WTC11 (cell line): ENCODE data around the gene CCDC195.

Experiments
- CBFB ChIP-seq: sonication (generic); formaldehyde crosslinking; IDR thresholded peaks from 2 replicates; pipeline ENCODE4 v1.8.1; 2022; ENCODE audit warnings: mild to moderate bottlenecking, low read depth, missing genetic modification reagents
- E2F1 ChIP-seq: sonication (generic); formaldehyde crosslinking; IDR thresholded peaks from 2 replicates; pipeline ENCODE4 v1.8.0; 2022; ENCODE audit warnings: mild to moderate bottlenecking, missing genetic modification reagents
- ESRRA ChIP-seq: sonication (generic); formaldehyde crosslinking; IDR thresholded peaks from 2 replicates; pipeline ENCODE4 v1.8.1; 2022; ENCODE audit warnings: mild to moderate bottlenecking, missing genetic modification reagents, borderline replicate concordance
- ETV6 ChIP-seq: sonication (generic); formaldehyde crosslinking; IDR thresholded peaks from 2 replicates; pipeline ENCODE4 v1.8.1; 2022; ENCODE audit warnings: mild to moderate bottlenecking, missing genetic modification reagents
- FOXJ3 ChIP-seq: sonication (generic); formaldehyde crosslinking; IDR thresholded peaks from 2 replicates; pipeline ENCODE4 v1.9.0; 2021; ENCODE audit warnings: missing genetic modification reagents, mild to moderate bottlenecking, borderline replicate concordance
- FOXK1 ChIP-seq: sonication (generic); formaldehyde crosslinking; IDR thresholded peaks from 2 replicates; pipeline ENCODE4 v1.8.0; 2022; ENCODE audit warnings: mild to moderate bottlenecking, moderate library complexity, missing genetic modification reagents
- IRF1 ChIP-seq: sonication (generic); formaldehyde crosslinking; IDR thresholded peaks from 2 replicates; pipeline ENCODE4 v1.8.0; 2023; ENCODE audit warnings: missing genetic modification reagents
- NFYB ChIP-seq: sonication (generic); formaldehyde crosslinking; conservative IDR thresholded peaks from 2 replicates; pipeline ENCODE4 v1.8.0; 2022; ENCODE audit warnings: low read depth, missing genetic modification reagents
- SP1 ChIP-seq: sonication (generic); formaldehyde crosslinking; conservative IDR thresholded peaks from 2 replicates; pipeline ENCODE4 v1.8.1; 2022; ENCODE audit warnings: missing genetic modification reagents
- USF1 ChIP-seq: sonication (generic); formaldehyde crosslinking; IDR thresholded peaks from 2 replicates; pipeline ENCODE4 v1.8.0; 2022; ENCODE audit warnings: mild to moderate bottlenecking, missing genetic modification reagents
- ZNF121 ChIP-seq: sonication (generic); formaldehyde crosslinking; IDR thresholded peaks from 2 replicates; pipeline ENCODE4 v1.8.0; 2023; ENCODE audit warnings: missing genetic modification reagents
- TF ChIP-seq, protein P1 (sequence below): fragments of 200-600 bp; IDR thresholded peaks from 2 replicates; pipeline ENCODE4 v1.8.0; 2022; ENCODE audit warnings: antibody characterized with exemption

DNA sequence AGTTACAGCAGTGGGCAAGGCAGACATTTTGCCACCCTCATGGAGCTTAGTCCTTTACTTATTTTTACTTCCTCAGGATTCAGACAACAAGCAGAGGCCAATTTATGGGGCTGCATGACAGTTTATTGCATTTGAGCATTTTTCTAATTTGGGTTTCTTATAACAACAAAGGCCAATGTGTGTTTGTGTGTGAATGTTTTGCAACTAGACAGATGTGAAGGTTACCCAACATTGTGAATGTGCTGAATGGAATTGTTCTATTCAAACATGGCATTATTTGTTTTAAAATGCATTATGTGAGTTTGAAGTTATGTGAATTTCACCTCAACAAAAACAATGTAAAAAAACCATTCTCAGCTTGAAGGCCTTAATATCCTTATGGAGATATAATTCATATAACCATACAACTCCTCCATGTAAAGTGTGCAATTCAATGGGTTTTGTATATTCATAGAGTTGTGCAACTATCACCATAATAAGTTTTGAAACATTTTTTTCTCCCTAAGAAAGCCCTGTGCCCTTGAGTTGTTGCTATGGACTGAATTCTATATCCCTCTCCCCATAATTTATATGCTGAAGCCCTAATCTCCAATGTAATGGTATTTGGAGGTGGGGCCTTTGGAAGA lies 57.3 kb downstream of the CCDC195 start:
- TF ChIP-seq, protein P1, sequence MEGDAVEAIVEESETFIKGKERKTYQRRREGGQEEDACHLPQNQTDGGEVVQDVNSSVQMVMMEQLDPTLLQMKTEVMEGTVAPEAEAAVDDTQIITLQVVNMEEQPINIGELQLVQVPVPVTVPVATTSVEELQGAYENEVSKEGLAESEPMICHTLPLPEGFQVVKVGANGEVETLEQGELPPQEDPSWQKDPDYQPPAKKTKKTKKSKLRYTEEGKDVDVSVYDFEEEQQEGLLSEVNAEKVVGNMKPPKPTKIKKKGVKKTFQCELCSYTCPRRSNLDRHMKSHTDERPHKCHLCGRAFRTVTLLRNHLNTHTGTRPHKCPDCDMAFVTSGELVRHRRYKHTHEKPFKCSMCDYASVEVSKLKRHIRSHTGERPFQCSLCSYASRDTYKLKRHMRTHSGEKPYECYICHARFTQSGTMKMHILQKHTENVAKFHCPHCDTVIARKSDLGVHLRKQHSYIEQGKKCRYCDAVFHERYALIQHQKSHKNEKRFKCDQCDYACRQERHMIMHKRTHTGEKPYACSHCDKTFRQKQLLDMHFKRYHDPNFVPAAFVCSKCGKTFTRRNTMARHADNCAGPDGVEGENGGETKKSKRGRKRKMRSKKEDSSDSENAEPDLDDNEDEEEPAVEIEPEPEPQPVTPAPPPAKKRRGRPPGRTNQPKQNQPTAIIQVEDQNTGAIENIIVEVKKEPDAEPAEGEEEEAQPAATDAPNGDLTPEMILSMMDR, result no peak
- no peak for TF ChIP-seq E2F1
- TF ChIP-seq FOXJ3 (CRISPR knock-in tag), result no peak
- no peak for TF ChIP-seq ZNF121
- TF ChIP-seq SP1 (CRISPR knock-in tag), result no peak
- no peak for TF ChIP-seq ETV6 (CRISPR knock-in tag)
- TF ChIP-seq NFYB (CRISPR knock-in tag), result no peak
- no peak for TF ChIP-seq FOXK1 (CRISPR knock-in tag)
- no peak for TF ChIP-seq IRF1 (CRISPR knock-in tag)
- TF ChIP-seq ESRRA, result no peak
- no peak for TF ChIP-seq USF1 (CRISPR knock-in tag)
- no peak for TF ChIP-seq CBFB (CRISPR knock-in tag)
